Activated naive CD8-positive, alpha-beta T cell (primary cell): ENCODE data around the gene SLFN11.
A peak's percentile ranks its signal among the peaks of the same experiment; 100 is the strongest.
"Not testable (repeated sequence)": the region's sequence is repeated elsewhere in the genome, so short reads cannot be mapped to it uniquely, and the experiment has no call there.

Source experiments
- H3K27ac Mint-ChIP-seq: one replicate; pipeline ENCODE4 v1.8.0; 2021; ENCODE audit warnings: mixed read lengths
- H3K27me3 Mint-ChIP-seq: one replicate; pipeline ENCODE4 v1.8.0; 2021; ENCODE audit warnings: mixed read lengths
- H3K36me3 Mint-ChIP-seq: one replicate; pipeline ENCODE4 v1.8.0; 2021; ENCODE audit warnings: mixed read lengths
- H3K4me1 Mint-ChIP-seq: one replicate; pipeline ENCODE4 v1.8.0; 2021; ENCODE audit warnings: low read depth, mixed read lengths
- H3K4me3 Mint-ChIP-seq: one replicate; pipeline ENCODE4 v1.8.0; 2021; ENCODE audit warnings: mild to moderate bottlenecking, mixed read lengths
- H3K9me3 Mint-ChIP-seq: one replicate; pipeline ENCODE4 v1.8.0; 2021; ENCODE audit warnings: low read depth, mixed read lengths

The SLFN11 gene

DNA sequence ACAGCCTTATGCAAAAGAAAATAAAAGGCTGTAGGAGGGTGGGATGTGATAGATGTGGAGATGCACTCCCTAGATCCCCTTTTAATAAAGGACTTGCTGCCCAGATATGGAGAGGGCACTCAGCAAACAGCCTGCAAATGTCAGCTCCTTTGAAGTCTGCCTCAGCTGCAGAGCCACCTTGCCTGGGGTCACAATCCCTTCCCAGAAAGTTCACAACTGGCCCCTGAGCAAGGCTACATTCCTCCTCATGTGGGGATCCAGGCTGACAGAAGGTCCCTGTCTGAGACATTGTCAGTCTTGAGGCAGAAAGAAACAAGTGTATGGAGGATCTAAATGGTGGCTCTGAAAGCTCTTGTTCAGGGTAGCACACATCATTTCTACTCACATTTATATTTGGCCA lies 36.1 kb downstream of the SLFN11 start:
- no peaks in the 10 kb centered on the region for H3K27me3 Mint-ChIP-seq
- H3K9me3 Mint-ChIP-seq, result no peaks in the 10 kb centered on the region
- peaks cover 8% of the 10 kb centered on the region for H3K36me3 Mint-ChIP-seq
- H3K4me3 Mint-ChIP-seq, result no peak overlapping the region
- peaks cover 12% of the 10 kb centered on the region for H3K4me1 Mint-ChIP-seq
- H3K27ac Mint-ChIP-seq, result no peak overlapping the region

- not testable (repeated sequence) for H3K9me3 Mint-ChIP-seq, H3K27me3 Mint-ChIP-seq, H3K4me1 Mint-ChIP-seq, H3K27ac Mint-ChIP-seq, H3K4me3 Mint-ChIP-seq
- peaks cover 15% of the 10 kb centered on the region for H3K36me3 Mint-ChIP-seq
Observed at GRCh38 chr17:35333578-35333977, 39.8 kb downstream of the SLFN11 start.

DNA sequence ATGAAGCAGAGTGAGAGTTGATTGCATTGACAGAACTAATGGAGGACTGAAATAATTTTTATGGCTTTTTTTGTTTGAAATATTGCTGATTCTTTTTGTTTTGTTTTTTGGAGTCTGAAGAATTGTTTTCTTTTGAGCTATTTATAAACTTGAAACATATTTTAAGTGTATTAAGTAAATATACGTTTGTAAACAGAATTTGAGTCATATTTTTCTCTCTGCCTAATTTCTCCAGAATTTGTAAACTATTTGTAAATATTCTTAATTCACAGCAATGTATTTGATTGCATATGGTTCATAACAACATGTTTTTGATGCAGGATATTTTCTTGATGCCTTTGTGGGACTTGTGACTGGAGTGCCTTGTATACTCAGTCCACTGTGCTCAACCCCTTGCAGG lies 50.7 kb downstream of the SLFN11 start:
- no peaks in the 10 kb centered on the region for H3K9me3 Mint-ChIP-seq
- peaks cover 20% of the 10 kb centered on the region for H3K4me1 Mint-ChIP-seq

DNA sequence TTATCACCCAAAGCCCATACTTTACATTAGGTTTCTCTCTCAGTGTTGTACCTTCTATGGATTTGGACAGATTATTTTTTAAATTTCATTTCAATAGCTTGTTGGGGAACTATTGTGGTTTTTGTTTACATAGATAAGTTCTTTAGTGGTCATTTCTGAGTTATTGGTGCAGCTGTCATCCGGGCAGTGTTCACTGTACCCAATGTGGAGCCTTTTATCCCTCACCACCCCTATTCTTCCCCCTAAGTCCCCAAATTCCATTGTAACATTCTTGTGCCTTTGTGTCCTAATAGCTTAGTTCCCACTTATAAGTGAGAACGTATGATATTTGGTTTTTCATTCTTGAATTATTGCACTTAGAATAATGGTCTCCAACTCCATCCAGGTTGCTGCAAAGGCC lies 57.5 kb downstream of the SLFN11 start:
- no peaks in the 10 kb centered on the region for H3K27me3 Mint-ChIP-seq
- H3K36me3 Mint-ChIP-seq, result peaks cover 5% of the 10 kb centered on the region
- no peak overlapping the region for H3K4me3 Mint-ChIP-seq
- H3K4me1 Mint-ChIP-seq, result peaks cover 61% of the 10 kb centered on the region
- no peaks in the 10 kb centered on the region for H3K9me3 Mint-ChIP-seq
- no peak overlapping the region for H3K27ac Mint-ChIP-seq

More for the DNA sequence above, 50.7 kb downstream of the SLFN11 start:
- peaks cover 38% of the 10 kb centered on the region for H3K36me3 Mint-ChIP-seq
- no peaks in the 10 kb centered on the region for H3K27me3 Mint-ChIP-seq
- H3K4me3 Mint-ChIP-seq, result no peak overlapping the region
- H3K27ac Mint-ChIP-seq, result no peak overlapping the region

DNA sequence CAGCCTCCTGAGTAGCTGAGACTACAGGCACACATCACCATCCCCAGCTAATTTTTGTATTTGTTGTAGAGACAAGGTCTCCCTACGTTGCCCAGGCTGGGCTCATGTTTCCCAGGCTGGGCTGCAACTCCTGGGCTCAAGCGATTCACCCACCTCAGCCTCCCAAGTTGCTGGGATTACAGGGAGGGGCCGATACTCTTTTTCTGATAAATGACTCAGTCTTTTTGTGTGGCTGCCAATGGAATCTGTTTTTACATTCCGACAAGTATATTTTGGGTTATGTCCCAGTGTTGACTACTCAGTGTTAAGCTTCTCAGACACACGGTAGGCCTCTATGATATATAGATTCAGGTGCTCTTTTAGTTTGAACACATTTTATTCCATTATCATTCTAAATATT lies 58.1 kb downstream of the SLFN11 start:
- Mint-ChIP-seq H3K4me3 (peak overlapping the region; percentile 24), H3K36me3 (peaks cover 5% of the 10 kb centered on the region), H3K4me1 (peaks cover 61% of the 10 kb centered on the region), H3K27me3 (no peaks in the 10 kb centered on the region), H3K27ac (peak overlapping the region; percentile 67), H3K9me3 (no peaks in the 10 kb centered on the region)

GRCh38 chr17:35314415-35315216 lies 58.8 kb downstream of the SLFN11 start:
- peaks cover 58% of the 10 kb centered on the region for H3K4me1 Mint-ChIP-seq
- peaks cover 5% of the 10 kb centered on the region for H3K36me3 Mint-ChIP-seq
- peak overlapping the region; percentile 95 for H3K4me3 Mint-ChIP-seq
- H3K9me3 Mint-ChIP-seq, result no peaks in the 10 kb centered on the region
- H3K27ac Mint-ChIP-seq, result peak overlapping the region; percentile 94
- H3K27me3 Mint-ChIP-seq, result no peaks in the 10 kb centered on the region

- peak overlapping the region; percentile 95 for H3K4me3 Mint-ChIP-seq
- H3K9me3 Mint-ChIP-seq, result no peaks in the 10 kb centered on the region
- H3K36me3 Mint-ChIP-seq, result no peaks in the 10 kb centered on the region
- H3K27ac Mint-ChIP-seq, result peak overlapping the region; percentile 94
- H3K27me3 Mint-ChIP-seq, result no peaks in the 10 kb centered on the region
- peaks cover 55% of the 10 kb centered on the region for H3K4me1 Mint-ChIP-seq
Observed at GRCh38 chr17:35313875-35314409, 59.5 kb downstream of the SLFN11 start.

- Mint-ChIP-seq H3K9me3 (no peaks in the 10 kb centered on the region), H3K27ac (peak overlapping the region; percentile 94), H3K4me1 (peaks cover 52% of the 10 kb centered on the region)
Observed at GRCh38 chr17:35312790-35313711, 60.4 kb downstream of the SLFN11 start.

GRCh38 chr17:35312346-35312745 lies 61.1 kb downstream of the SLFN11 start:
- Mint-ChIP-seq H3K36me3 (no peaks in the 10 kb centered on the region), H3K4me3 (peak overlapping the region; percentile 45), H3K4me1 (peaks cover 45% of the 10 kb centered on the region), H3K27me3 (no peaks in the 10 kb centered on the region), H3K9me3 (no peaks in the 10 kb centered on the region), H3K27ac (peak overlapping the region; percentile 94)

More at GRCh38 chr17:35312790-35313711, 60.4 kb downstream of the SLFN11 start:
- H3K27me3 Mint-ChIP-seq, result no peaks in the 10 kb centered on the region
- no peaks in the 10 kb centered on the region for H3K36me3 Mint-ChIP-seq
- H3K4me3 Mint-ChIP-seq, result peak overlapping the region; percentile 95

DNA sequence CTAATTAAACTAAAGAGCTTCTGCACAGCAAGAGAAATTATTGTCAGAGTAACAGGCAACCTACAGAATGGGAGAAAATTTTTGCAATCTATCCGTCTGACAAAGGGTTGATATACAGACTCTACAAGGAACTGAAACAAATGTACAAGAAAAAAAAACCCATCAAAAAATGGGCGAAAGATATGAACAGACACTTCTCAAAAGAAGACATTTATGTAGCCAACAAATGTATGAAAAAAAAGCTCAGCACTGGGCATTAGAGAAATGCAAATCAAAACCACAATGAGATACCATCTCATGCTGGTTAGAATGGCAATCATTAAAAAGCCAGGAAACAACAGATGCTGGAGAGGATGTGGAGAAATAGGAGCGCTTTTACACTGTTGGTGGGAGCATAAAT lies 64.1 kb downstream of the SLFN11 start:
- not testable (repeated sequence) for H3K27ac Mint-ChIP-seq, H3K36me3 Mint-ChIP-seq, H3K9me3 Mint-ChIP-seq, H3K4me3 Mint-ChIP-seq, H3K27me3 Mint-ChIP-seq
- peaks cover 23% of the 10 kb centered on the region for H3K4me1 Mint-ChIP-seq
